WTC11 (cell line): ENCODE measurements around the gene MEIS3. TPM values are rescaled to one million over a fixed set of nuclear protein-coding genes. Genes with fewer than 3 reads are reported as not detected.

Source experiments
- ATAC-seq: fragments of 200-7000 bp; cut with Tn5 transposase; 2 replicates; pipeline ENCODE4 v1.10.0; 2021; ENCODE audit warnings: mild to moderate bottlenecking, moderate library complexity
- CTCF ChIA-PET: fragments of 300-600 bp; sonication (Branson Sonifier 250); formaldehyde crosslinking; loops from one replicate; lab custom pipeline; 2021; ENCODE audit warnings: antibody characterized with exemption; lab: Charles Lee
- POLR2A ChIA-PET: fragments of 350-600 bp; sonication (Branson Sonifier 250); formaldehyde crosslinking; loops from one replicate; lab custom pipeline; 2021; ENCODE audit warnings: antibody characterized with exemption; lab: Charles Lee
- DNase-seq: peaks from one replicate; pipeline ENCODE4 v3.0.0; 2021; ENCODE audit warnings: low spot score
- H3K27ac Mint-ChIP-seq: 2 replicates; pipeline ENCODE4 v1.8.0; 2021; ENCODE audit warnings: mixed read lengths
- H3K27me3 Mint-ChIP-seq: 2 replicates; pipeline ENCODE4 v1.8.0; 2021; ENCODE audit warnings: low read depth, mild to moderate bottlenecking, moderate library complexity, mixed read lengths
- H3K36me3 Mint-ChIP-seq: 2 replicates; pipeline ENCODE4 v1.8.0; 2021; ENCODE audit warnings: mixed read lengths
- H3K4me1 Mint-ChIP-seq: 2 replicates; pipeline ENCODE4 v1.8.0; 2022; ENCODE audit warnings: mixed read lengths
- H3K4me3 Mint-ChIP-seq: 2 replicates; pipeline ENCODE4 v1.8.0; 2021; ENCODE audit warnings: mild to moderate bottlenecking, moderate library complexity, mixed read lengths
- H3K9me3 Mint-ChIP-seq: 2 replicates; pipeline ENCODE4 v1.8.0; 2021; ENCODE audit warnings: mixed read lengths
- ATF1 ChIP-seq: sonication (generic); formaldehyde crosslinking; IDR thresholded peaks from 2 replicates; pipeline ENCODE4 v1.8.1; 2023; ENCODE audit warnings: mild to moderate bottlenecking, moderate library complexity, missing genetic modification reagents
- FOXK1 ChIP-seq: sonication (generic); formaldehyde crosslinking; IDR thresholded peaks from 2 replicates; pipeline ENCODE4 v1.8.0; 2022; ENCODE audit warnings: mild to moderate bottlenecking, moderate library complexity, missing genetic modification reagents
- FOXP1 ChIP-seq: sonication (generic); formaldehyde crosslinking; IDR thresholded peaks from 2 replicates; pipeline ENCODE4 v1.8.0; 2022; ENCODE audit warnings: missing genetic modification reagents, mild to moderate bottlenecking, moderate library complexity, borderline replicate concordance
- HMGA2 ChIP-seq: fragments of 250-450 bp; sonication (Bioruptor Pico); IDR thresholded peaks from 2 replicates; pipeline ENCODE4 v1.4.0; 2021; ENCODE audit warnings: mild to moderate bottlenecking, moderate library complexity
- KAT7 ChIP-seq: sonication (generic); formaldehyde crosslinking; IDR thresholded peaks from 2 replicates; pipeline ENCODE4 v1.8.1; 2023; ENCODE audit warnings: missing genetic modification reagents, mild to moderate bottlenecking, borderline replicate concordance
- NFE2L1 ChIP-seq: sonication (generic); formaldehyde crosslinking; IDR thresholded peaks from 2 replicates; pipeline ENCODE4 v1.8.1; 2023; ENCODE audit warnings: missing genetic modification reagents
- NFYB ChIP-seq: sonication (generic); formaldehyde crosslinking; conservative IDR thresholded peaks from 2 replicates; pipeline ENCODE4 v1.8.0; 2022; ENCODE audit warnings: low read depth, missing genetic modification reagents
- NR1H2 ChIP-seq: sonication (generic); formaldehyde crosslinking; IDR thresholded peaks from 2 replicates; pipeline ENCODE4 v1.9.0; 2021; ENCODE audit warnings: mild to moderate bottlenecking, moderate library complexity, missing genetic modification reagents
- SMAD3 ChIP-seq: sonication (generic); formaldehyde crosslinking; IDR thresholded peaks from 2 replicates; pipeline ENCODE4 v1.8.0; 2022; ENCODE audit warnings: missing genetic modification reagents, mild to moderate bottlenecking, borderline replicate concordance
- SP1 ChIP-seq: sonication (generic); formaldehyde crosslinking; conservative IDR thresholded peaks from 2 replicates; pipeline ENCODE4 v1.8.1; 2022; ENCODE audit warnings: missing genetic modification reagents
- TEAD4 ChIP-seq: sonication (generic); formaldehyde crosslinking; IDR thresholded peaks from 2 replicates; pipeline ENCODE4 v1.8.0; 2022; ENCODE audit warnings: mild to moderate bottlenecking, missing genetic modification reagents
- TP53 ChIP-seq: sonication (generic); formaldehyde crosslinking; IDR thresholded peaks from 2 replicates; pipeline ENCODE4 v1.8.1; 2023; ENCODE audit warnings: mild to moderate bottlenecking, missing genetic modification reagents
- ZNF232 ChIP-seq: sonication (generic); formaldehyde crosslinking; IDR thresholded peaks from 2 replicates; pipeline ENCODE4 v1.8.0; 2022; ENCODE audit warnings: mild to moderate bottlenecking, missing genetic modification reagents
- ZNF423 ChIP-seq: fragments of 250-450 bp; sonication (Bioruptor Pico); IDR thresholded peaks from 2 replicates; pipeline ENCODE4 v2.1.2; 2022; ENCODE audit warnings: mild to moderate bottlenecking, moderate library complexity
- total RNA-seq: library from RNA; stranded (reverse); gene quantifications from 3 replicates; pipeline ENCODE4 v1.2.3, GENCODE V29; 2021
- TF ChIP-seq, protein P1 (sequence below): fragments of 250-450 bp; sonication (Bioruptor Pico); IDR thresholded peaks from 2 replicates; pipeline ENCODE4 v1.8.0; 2021; ENCODE audit warnings: mild to moderate bottlenecking
- TF ChIP-seq, protein P2 (sequence below): sonication (generic); formaldehyde crosslinking; IDR thresholded peaks from 2 replicates; pipeline ENCODE4 v1.8.1; 2022; ENCODE audit warnings: low read depth, missing genetic modification reagents, borderline replicate concordance
- TF ChIP-seq, protein P3 (sequence below): fragments of 250-450 bp; sonication (Bioruptor Pico); conservative IDR thresholded peaks from 2 replicates; pipeline ENCODE4 v1.9.0; 2021; ENCODE audit warnings: mild to moderate bottlenecking
- TF ChIP-seq, protein P4 (sequence below): sonication (generic); formaldehyde crosslinking; IDR thresholded peaks from 2 replicates; pipeline ENCODE4 v1.8.1; 2023; ENCODE audit warnings: mild to moderate bottlenecking, missing genetic modification reagents
- TF ChIP-seq, protein P5 (sequence below): sonication (generic); formaldehyde crosslinking; IDR thresholded peaks from 2 replicates; pipeline ENCODE4 v1.8.1; 2022; ENCODE audit warnings: low read depth, mild to moderate bottlenecking, moderate library complexity, missing genetic modification reagents, borderline replicate concordance
- TF ChIP-seq, protein P6 (sequence below): fragments of 250-450 bp; sonication (Bioruptor Pico); IDR thresholded peaks from 2 replicates; pipeline ENCODE4 v1.9.0; 2021; ENCODE audit warnings: mild to moderate bottlenecking

Gene MEIS3
- total RNA-seq, 1 experiment from 2014 or later: 38.5 TPM

DNA sequence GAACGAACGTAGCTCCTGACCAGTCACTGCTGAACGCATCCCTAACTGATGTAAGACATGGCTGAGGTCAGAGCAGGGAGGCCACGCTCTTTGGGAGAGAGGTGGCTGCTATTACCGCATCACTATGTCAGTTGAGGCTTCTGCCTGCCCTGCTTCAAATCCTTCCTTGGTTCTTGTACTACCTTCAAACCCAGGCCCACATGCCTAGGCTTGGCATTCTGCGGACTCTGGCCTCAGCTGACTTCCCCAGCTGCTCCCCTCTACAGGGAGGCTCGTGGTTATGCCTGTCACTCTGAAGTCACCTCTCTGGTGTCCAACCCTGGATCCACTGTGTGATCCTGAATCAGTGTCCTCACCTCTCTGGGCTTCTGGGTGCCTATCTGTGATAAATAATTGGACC is 14.8 kb upstream of the MEIS3 start:
- ChIA-PET POLR2A (no interaction called here), CTCF (interaction anchor here (0.9 to 4.5 kb wide), 9 partner anchors 14 to 354 kb away, joined by 3 to 70 read pairs (median 6); partner anchors contain the start of genes EHD2 and KPTN)
- H3K27me3 Mint-ChIP-seq: peaks cover 42% of the 10 kb centered on the region
- ATAC-seq (no peak), DNase-seq (no peak)
- H3K36me3 Mint-ChIP-seq: no peaks in the 10 kb centered on the region; the same call in 1 of the 2 replicates
- no peaks in the 10 kb centered on the region for H3K9me3 Mint-ChIP-seq
- peaks cover 15% of the 10 kb centered on the region for H3K4me1 Mint-ChIP-seq
- H3K27ac Mint-ChIP-seq: no peak overlapping the region
- H3K4me3 Mint-ChIP-seq: no peak overlapping the region
- TF ChIP-seq FOXP1 (CRISPR knock-in tag) (no peak), TEAD4 (CRISPR knock-in tag) (no peak), HMGA2 (no peak), ZNF232 (no peak), KAT7 (CRISPR knock-in tag) (no peak), NFYB (CRISPR knock-in tag) (no peak), SMAD3 (CRISPR knock-in tag) (no peak), SP1 (CRISPR knock-in tag) (no peak), ATF1 (CRISPR knock-in tag) (no peak)
- TF ChIP-seq, protein P1, sequence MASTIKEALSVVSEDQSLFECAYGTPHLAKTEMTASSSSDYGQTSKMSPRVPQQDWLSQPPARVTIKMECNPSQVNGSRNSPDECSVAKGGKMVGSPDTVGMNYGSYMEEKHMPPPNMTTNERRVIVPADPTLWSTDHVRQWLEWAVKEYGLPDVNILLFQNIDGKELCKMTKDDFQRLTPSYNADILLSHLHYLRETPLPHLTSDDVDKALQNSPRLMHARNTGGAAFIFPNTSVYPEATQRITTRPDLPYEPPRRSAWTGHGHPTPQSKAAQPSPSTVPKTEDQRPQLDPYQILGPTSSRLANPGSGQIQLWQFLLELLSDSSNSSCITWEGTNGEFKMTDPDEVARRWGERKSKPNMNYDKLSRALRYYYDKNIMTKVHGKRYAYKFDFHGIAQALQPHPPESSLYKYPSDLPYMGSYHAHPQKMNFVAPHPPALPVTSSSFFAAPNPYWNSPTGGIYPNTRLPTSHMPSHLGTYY (CRISPR knock-in tag): no peak

DNA sequence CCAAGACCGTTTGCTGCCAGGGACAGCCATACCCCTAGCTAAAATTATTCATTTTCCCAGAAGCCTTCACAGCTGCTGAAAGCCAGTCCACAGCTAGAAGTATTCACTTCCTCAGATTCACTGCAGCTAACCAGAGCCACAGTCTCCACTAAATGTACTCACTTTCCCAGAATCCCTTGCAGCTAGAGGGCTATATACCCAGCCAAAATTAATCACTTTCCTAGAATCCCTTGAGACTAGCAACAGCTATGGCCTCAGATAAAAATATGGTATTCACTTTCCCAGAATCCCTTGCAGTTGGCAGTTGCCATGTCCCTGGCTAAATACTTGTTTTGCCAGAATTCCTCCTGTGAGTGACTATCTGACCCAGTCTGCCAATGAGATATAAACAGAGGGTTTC is 13.8 kb upstream of the MEIS3 start:
- no peaks in the 10 kb centered on the region; the same call in 1 of the 2 replicates for H3K36me3 Mint-ChIP-seq
- CTCF ChIA-PET: interaction anchor here (0.6 to 3.5 kb wide), 15 partner anchors 15 to 355 kb away, joined by 3 to 14 read pairs (median 4); partner anchors contain the start of genes DHX34, EHD2, KPTN and NAPA

DNA sequence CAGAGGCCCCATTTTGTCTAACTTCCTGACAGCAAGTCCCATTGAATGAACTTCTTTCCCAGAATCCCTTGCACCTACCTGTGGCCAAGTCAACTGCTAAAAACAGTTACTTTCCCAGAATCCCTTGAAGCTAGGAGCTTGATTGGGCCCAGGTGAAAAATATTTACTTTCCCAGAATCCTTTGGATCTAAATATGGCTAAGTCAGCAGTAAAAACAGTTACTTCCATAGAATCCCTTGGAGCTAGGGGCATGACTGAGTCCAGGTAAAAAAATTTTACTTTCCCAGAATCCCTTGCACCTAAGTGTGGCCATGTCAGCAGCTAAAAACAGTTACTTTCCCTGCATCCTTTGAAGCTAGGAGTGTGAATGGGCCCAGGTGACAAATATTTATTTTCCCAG is 13.2 kb upstream of the MEIS3 start:
- Mint-ChIP-seq H3K4me3 (no peak overlapping the region), H3K36me3 (no peaks in the 10 kb centered on the region; the same call in 1 of the 2 replicates), H3K9me3 (no peaks in the 10 kb centered on the region), H3K4me1 (peaks cover 13% of the 10 kb centered on the region), H3K27me3 (peaks cover 44% of the 10 kb centered on the region), H3K27ac (no peak overlapping the region)
- ATAC-seq (no peak), DNase-seq (no peak)
- ChIA-PET POLR2A (interaction anchor here (0.6 kb wide), 1 partner anchor 167 kb away, joined by 3 read pairs; no protein-coding TSS in a partner anchor), CTCF (interaction anchor here (0.7 to 3.5 kb wide), 10 partner anchors 13 to 281 kb away, joined by 3 to 14 read pairs (median 7); partner anchors contain the start of genes DHX34, EHD2, KPTN and NAPA)
- no peak for TF ChIP-seq TP53 (CRISPR knock-in tag)
- TF ChIP-seq KAT7 (CRISPR knock-in tag): no peak
- TF ChIP-seq, protein P2, sequence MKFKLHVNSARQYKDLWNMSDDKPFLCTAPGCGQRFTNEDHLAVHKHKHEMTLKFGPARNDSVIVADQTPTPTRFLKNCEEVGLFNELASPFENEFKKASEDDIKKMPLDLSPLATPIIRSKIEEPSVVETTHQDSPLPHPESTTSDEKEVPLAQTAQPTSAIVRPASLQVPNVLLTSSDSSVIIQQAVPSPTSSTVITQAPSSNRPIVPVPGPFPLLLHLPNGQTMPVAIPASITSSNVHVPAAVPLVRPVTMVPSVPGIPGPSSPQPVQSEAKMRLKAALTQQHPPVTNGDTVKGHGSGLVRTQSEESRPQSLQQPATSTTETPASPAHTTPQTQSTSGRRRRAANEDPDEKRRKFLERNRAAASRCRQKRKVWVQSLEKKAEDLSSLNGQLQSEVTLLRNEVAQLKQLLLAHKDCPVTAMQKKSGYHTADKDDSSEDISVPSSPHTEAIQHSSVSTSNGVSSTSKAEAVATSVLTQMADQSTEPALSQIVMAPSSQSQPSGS (CRISPR knock-in tag): no peak
- TF ChIP-seq NFE2L1 (CRISPR knock-in tag): no peak
- TF ChIP-seq FOXK1 (CRISPR knock-in tag): no peak
- no peak for TF ChIP-seq TEAD4 (CRISPR knock-in tag)
- TF ChIP-seq NR1H2: no peak
- TF ChIP-seq ZNF423 (CRISPR knock-in tag): no peak
- TF ChIP-seq, protein P3, sequence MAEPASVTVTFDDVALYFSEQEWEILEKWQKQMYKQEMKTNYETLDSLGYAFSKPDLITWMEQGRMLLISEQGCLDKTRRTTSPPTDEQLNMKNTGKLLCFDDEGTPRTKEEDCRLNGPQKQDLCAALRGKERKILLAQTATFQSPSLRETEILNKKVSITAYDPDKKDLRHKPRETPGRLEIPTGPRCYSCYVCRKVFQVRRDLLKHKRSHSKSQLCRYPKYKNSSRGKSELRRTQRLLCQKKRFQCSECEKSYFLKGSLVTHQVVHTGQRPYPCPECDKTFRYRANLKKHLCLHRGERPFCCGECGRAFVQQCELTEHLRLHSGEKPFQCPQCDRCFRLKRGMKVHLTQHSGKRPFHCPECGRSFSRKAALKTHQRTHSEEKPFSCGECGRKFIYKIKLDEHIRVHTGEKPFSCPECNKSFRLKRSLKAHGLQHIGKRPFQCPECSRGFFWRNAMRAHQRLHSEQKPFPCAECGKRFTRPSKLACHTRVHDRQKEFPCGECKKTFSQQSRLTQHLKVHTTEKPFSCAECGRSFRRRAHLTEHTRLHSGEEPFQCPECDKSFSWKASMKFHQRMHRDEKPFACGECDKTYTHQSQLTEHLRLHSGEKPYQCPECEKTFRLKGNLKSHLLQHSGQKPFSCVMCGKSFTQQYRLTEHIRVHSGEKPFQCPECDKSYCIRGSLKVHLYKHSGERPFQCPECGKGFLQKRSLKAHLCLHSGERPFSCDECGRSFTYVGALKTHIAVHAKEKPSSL: no peak
- TF ChIP-seq, protein P4, sequence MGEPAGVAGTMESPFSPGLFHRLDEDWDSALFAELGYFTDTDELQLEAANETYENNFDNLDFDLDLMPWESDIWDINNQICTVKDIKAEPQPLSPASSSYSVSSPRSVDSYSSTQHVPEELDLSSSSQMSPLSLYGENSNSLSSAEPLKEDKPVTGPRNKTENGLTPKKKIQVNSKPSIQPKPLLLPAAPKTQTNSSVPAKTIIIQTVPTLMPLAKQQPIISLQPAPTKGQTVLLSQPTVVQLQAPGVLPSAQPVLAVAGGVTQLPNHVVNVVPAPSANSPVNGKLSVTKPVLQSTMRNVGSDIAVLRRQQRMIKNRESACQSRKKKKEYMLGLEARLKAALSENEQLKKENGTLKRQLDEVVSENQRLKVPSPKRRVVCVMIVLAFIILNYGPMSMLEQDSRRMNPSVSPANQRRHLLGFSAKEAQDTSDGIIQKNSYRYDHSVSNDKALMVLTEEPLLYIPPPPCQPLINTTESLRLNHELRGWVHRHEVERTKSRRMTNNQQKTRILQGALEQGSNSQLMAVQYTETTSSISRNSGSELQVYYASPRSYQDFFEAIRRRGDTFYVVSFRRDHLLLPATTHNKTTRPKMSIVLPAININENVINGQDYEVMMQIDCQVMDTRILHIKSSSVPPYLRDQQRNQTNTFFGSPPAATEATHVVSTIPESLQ (CRISPR knock-in tag): no peak
- TF ChIP-seq, protein P5, sequence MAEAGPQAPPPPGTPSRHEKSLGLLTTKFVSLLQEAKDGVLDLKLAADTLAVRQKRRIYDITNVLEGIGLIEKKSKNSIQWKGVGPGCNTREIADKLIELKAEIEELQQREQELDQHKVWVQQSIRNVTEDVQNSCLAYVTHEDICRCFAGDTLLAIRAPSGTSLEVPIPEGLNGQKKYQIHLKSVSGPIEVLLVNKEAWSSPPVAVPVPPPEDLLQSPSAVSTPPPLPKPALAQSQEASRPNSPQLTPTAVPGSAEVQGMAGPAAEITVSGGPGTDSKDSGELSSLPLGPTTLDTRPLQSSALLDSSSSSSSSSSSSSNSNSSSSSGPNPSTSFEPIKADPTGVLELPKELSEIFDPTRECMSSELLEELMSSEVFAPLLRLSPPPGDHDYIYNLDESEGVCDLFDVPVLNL (CRISPR knock-in tag): no peak

More for the DNA sequence above, 13.8 kb upstream of the MEIS3 start:
- Mint-ChIP-seq H3K4me3 (no peak overlapping the region), H3K27ac (no peak overlapping the region)
- TF ChIP-seq, protein P6, sequence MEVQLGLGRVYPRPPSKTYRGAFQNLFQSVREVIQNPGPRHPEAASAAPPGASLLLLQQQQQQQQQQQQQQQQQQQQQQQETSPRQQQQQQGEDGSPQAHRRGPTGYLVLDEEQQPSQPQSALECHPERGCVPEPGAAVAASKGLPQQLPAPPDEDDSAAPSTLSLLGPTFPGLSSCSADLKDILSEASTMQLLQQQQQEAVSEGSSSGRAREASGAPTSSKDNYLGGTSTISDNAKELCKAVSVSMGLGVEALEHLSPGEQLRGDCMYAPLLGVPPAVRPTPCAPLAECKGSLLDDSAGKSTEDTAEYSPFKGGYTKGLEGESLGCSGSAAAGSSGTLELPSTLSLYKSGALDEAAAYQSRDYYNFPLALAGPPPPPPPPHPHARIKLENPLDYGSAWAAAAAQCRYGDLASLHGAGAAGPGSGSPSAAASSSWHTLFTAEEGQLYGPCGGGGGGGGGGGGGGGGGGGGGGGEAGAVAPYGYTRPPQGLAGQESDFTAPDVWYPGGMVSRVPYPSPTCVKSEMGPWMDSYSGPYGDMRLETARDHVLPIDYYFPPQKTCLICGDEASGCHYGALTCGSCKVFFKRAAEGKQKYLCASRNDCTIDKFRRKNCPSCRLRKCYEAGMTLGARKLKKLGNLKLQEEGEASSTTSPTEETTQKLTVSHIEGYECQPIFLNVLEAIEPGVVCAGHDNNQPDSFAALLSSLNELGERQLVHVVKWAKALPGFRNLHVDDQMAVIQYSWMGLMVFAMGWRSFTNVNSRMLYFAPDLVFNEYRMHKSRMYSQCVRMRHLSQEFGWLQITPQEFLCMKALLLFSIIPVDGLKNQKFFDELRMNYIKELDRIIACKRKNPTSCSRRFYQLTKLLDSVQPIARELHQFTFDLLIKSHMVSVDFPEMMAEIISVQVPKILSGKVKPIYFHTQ (CRISPR knock-in tag): no peak
- TF ChIP-seq, all 79 proteins: peak for 0
- peaks cover 44% of the 10 kb centered on the region for H3K27me3 Mint-ChIP-seq
- H3K9me3 Mint-ChIP-seq: no peaks in the 10 kb centered on the region
- ATAC-seq (no peak), DNase-seq (no peak)
- peaks cover 13% of the 10 kb centered on the region for H3K4me1 Mint-ChIP-seq
- POLR2A ChIA-PET: interaction anchor here (0.6 kb wide), 1 partner anchor 166 kb away, joined by 3 read pairs; no protein-coding TSS in a partner anchor
